Activated CD4-positive, alpha-beta memory T cell treated with anti-CD3 and anti-CD28 coated beads for 36 hours (primary cell): ENCODE measurements around the gene CFAP43. TPM values are rescaled to one million over a fixed set of nuclear protein-coding genes. Genes with fewer than 3 reads are reported as not detected.
"Not testable (repeated sequence)": the region's sequence is repeated elsewhere in the genome, so short reads cannot be mapped to it uniquely, and the experiment has no call there.

Experiments
- CTCF ChIA-PET: fragments of 350-600 bp; sonication (Branson Sonifier 250); formaldehyde crosslinking; loops from one replicate; lab custom pipeline; 2021; ENCODE audit warnings: antibody characterized with exemption, inconsistent platforms; lab: Charles Lee
- POLR2A ChIA-PET: fragments of 350-600 bp; sonication (Branson Sonifier 250); formaldehyde crosslinking; loops from one replicate; lab custom pipeline; 2021; ENCODE audit warnings: antibody characterized with exemption; lab: Charles Lee
- DNase-seq: peaks from one replicate; pipeline ENCODE4 v3.0.0-alpha.2; 2020
- H3K27ac Mint-ChIP-seq: one replicate; pipeline ENCODE4 v1.8.0; 2021; ENCODE audit warnings: mixed read lengths
- H3K27me3 Mint-ChIP-seq: one replicate; pipeline ENCODE4 v1.8.0; 2021; ENCODE audit warnings: mixed read lengths
- H3K36me3 Mint-ChIP-seq: one replicate; pipeline ENCODE4 v1.8.0; 2021; ENCODE audit warnings: mixed read lengths
- H3K4me1 Mint-ChIP-seq: one replicate; pipeline ENCODE4 v1.8.0; 2021; ENCODE audit warnings: low read depth, mixed read lengths
- H3K4me3 Mint-ChIP-seq: one replicate; pipeline ENCODE4 v1.8.0; 2021; ENCODE audit warnings: mild to moderate bottlenecking, mixed read lengths
- H3K9me3 Mint-ChIP-seq: one replicate; pipeline ENCODE4 v1.8.0; 2021; ENCODE audit warnings: mixed read lengths
- intact Hi-C: fragments of 100-400 bp; cut with micrococcal nuclease; formaldehyde crosslinking; loops from one replicate; pipeline ENCODE4 v1.15.1; 2023
- total RNA-seq, 2 experiments: library from RNA; stranded (reverse); gene quantifications; one replicate each; pipeline ENCODE4 v1.2.3, GENCODE V29; 2021

The CFAP43 gene
- total RNA-seq, 2 experiments from 2014 or later = 0.19 to 0.22 TPM

DNA sequence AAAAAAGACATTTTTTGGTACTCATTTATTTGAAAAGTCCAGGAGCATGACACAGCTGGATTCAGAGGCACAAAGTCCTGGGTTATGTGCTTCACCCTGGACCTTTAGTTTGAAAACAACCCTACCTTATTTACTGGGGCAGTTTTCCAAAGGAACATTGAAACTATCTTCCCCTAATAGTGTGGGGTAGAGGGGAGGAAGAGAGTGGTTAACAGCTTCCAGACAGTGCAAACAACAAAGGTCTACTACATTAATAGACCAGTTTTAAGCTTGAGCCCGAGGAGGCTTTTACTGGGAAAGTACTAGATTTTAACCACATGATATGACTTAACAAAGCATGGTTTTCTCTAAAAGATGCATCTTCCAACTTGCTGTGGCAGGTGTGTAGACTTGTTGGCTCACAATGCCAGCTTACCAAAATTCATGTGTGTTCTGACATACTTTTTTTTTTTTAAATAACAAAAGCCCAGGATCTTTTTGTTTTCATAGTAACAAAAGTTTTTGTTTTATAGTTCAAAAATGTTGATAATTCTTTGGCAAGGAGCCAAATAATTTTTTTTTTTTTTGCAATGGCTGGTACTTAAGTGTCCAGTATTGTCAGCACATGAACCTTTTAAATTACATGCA, 24.3 kb upstream of the CFAP43 start:
- Mint-ChIP-seq H3K27me3 (no peaks in the 10 kb centered on the region), H3K4me1 (peaks cover 68% of the 10 kb centered on the region), H3K36me3 (peaks cover 52% of the 10 kb centered on the region), H3K9me3 (no peaks in the 10 kb centered on the region), H3K4me3 (peak overlapping the region; percentile 93), H3K27ac (peak overlapping the region; percentile 93)
- ChIA-PET POLR2A (interaction anchor here (0.6 to 6.6 kb wide), 3 partner anchors 11 to 456 kb away, joined by 5 to 71 read pairs (median 15); partner anchors contain the start of genes GSTO2 and SFR1), CTCF (interaction anchor here (1.0 to 5.8 kb wide), 4 partner anchors 9 to 46 kb away, joined by 3 to 48 read pairs (median 4); no protein-coding TSS in a partner anchor)
- no peak for DNase-seq
- intact Hi-C loops = no loop called here

DNA sequence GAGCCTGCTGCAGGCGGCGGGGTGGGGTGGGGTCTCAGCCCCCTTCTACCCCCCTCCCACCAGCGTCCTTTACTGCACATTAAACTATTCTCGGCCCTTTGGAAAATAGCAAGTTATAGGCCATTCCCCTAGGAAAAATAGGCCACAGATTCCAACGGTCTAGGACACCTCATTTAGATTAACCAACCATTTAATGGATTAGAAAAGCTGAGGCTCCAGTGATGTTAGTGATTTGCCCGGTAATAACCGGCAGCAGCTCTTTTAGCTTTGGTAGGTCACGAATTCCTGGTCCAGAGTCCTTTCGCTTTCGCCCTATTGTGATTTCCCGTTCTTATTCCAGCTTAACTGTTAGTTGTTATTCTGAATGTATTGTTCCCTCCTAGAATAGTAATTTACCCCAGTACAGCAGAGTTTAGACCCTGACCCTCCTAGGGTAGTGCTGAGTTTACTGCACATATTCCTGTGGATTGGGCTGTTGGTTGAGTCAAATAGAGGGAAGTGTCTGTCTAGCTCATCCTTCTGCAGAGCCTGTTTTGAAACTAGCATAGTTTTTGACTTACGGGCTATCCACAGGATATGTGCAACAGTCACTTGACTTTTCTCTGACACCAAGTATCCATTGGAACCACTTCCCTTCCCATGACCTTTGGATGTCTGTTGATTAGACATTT, 23.3 kb upstream of the CFAP43 start:
- H3K4me1 Mint-ChIP-seq = peaks cover 58% of the 10 kb centered on the region
- POLR2A ChIA-PET = interaction anchor here (1.0 to 6.6 kb wide), 6 partner anchors 10 to 166 kb away, joined by 3 to 71 read pairs (median 3); partner anchors contain the start of genes GSTO2 and SFR1
- CTCF ChIA-PET = interaction anchor here (0.6 to 5.8 kb wide), 7 partner anchors 11 to 95 kb away, joined by 3 to 48 read pairs (median 3); no protein-coding TSS in a partner anchor
- H3K27me3 Mint-ChIP-seq = no peaks in the 10 kb centered on the region
- DNase-seq = no peak
- H3K27ac Mint-ChIP-seq = peak overlapping the region; percentile 93
- no peaks in the 10 kb centered on the region for H3K9me3 Mint-ChIP-seq
- peaks cover 42% of the 10 kb centered on the region for H3K36me3 Mint-ChIP-seq
- H3K4me3 Mint-ChIP-seq = peak overlapping the region; percentile 93
- intact Hi-C loops = loop anchor here (1.0 to 2.0 kb wide), 3 partner anchors 8 to 23 kb away; partner anchors contain the start of gene CFAP43

DNA sequence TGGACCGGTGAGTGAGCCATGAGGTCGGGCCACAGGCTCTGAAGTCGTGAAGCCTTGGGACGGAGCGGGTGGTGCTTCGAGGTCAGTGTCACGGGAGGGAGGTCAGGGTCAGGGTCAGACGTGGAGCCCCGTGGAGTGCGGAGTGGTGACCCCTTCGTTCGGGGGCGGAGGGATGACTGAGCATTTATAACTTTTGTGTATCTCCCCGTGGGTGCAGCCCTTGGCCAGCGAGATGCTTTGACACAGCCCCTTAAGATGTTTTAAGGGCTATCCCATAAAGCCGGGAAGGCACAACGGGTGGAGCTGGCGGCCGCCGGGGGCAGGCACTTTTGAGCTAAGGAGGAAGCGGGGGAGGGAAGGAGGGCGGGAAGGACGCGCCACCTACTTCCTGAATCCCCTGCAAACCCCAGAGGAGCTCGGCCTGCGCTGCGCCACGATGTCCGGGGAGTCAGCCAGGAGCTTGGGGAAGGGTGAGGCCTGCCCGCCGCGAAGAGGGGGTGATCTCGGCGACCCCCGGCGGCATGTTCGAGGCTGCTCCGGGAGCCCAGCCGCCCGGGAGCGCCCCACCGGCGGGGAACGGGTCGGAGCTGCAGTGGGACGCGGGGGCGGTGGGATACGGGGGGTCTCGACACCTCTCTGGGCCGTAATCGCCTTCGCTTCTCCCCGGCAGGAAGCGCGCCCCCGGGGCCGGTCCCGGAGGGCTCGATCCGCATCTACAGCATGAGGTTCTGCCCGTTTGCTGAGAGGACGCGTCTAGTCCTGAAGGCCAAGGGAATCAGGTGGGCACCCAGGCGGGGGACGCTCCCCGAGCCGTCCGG, 22.5 kb upstream of the CFAP43 start, which contains the start of gene GSTO1:
GSTO1 (plus strand) TSS at position 400 of the 818 bp plus-strand sequence; CDS start at position 437, 37 bp downstream.
- Mint-ChIP-seq H3K4me1 (peaks cover 50% of the 10 kb centered on the region), H3K27me3 (peaks cover 3% of the 10 kb centered on the region), H3K36me3 (peaks cover 35% of the 10 kb centered on the region), H3K4me3 (peak within 1 kb of the TSS; percentile 93), H3K27ac (peak within 1 kb of the TSS; percentile 93), H3K9me3 (no peaks in the 10 kb centered on the region)
- ChIA-PET CTCF (interaction anchor here (0.9 to 5.8 kb wide), 6 partner anchors 13 to 133 kb away, joined by 3 to 48 read pairs (median 4); partner anchors contain the start of gene SFR1), POLR2A (interaction anchor here (1.0 to 6.6 kb wide), 7 partner anchors 9 to 165 kb away, joined by 3 to 71 read pairs (median 3); partner anchors contain the start of genes CFAP43, GSTO2 and SFR1)
- intact Hi-C loops = loop anchor here (1.0 to 2.0 kb wide), 3 partner anchors 7 to 22 kb away; partner anchors contain the start of gene CFAP43
- DNase-seq = peak; percentile 73

- H3K36me3 Mint-ChIP-seq = peaks cover 26% of the 10 kb centered on the region
- no peak for DNase-seq
- intact Hi-C loops = loop anchor here (2.0 kb wide), 1 partner anchor 21 kb away; the partner anchor contains the start of gene CFAP43
- POLR2A ChIA-PET = interaction anchor here (1.4 to 6.6 kb wide), 3 partner anchors 13 to 164 kb away, joined by 3 to 71 read pairs (median 4); partner anchors contain the start of genes CFAP43 and GSTO2
- H3K4me3 Mint-ChIP-seq = peak overlapping the region; percentile 93
- H3K4me1 Mint-ChIP-seq = peaks cover 41% of the 10 kb centered on the region
- CTCF ChIA-PET = interaction anchor here (0.9 to 5.8 kb wide), 5 partner anchors 13 to 132 kb away, joined by 3 to 48 read pairs (median 5); partner anchors contain the start of gene SFR1
- H3K27me3 Mint-ChIP-seq = peaks cover 4% of the 10 kb centered on the region
- no peaks in the 10 kb centered on the region for H3K9me3 Mint-ChIP-seq
- H3K27ac Mint-ChIP-seq = peak overlapping the region; percentile 93
Observed at GRCh38 chr10:104253606-104254410, 21.6 kb upstream of the CFAP43 start.

DNA sequence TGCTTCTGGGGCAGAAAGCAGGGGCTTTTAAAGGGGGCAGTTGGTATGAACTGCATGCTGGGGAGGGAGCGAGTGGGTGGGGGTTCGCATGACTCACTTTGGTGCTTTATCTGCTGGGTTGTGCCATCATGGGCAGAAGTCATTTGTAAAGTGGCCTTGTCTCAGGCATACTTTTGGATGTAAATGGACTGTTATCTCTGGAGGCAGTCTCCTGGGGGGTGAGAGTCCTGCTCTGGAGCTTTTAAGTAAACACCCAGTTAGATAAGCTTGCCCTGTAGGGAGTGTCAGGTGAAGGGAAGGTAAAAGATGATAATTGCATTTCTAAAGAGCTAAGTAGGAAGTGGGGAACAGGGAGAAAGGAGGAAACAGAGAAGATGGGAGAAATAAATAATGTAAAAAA, 20.9 kb upstream of the CFAP43 start:
- Mint-ChIP-seq H3K4me1 (peaks cover 34% of the 10 kb centered on the region), H3K27me3 (peaks cover 6% of the 10 kb centered on the region), H3K4me3 (no peak overlapping the region), H3K27ac (no peak overlapping the region), H3K9me3 (no peaks in the 10 kb centered on the region), H3K36me3 (peaks cover 20% of the 10 kb centered on the region)
- DNase-seq = peak; percentile 37
- intact Hi-C loops = no loop called here
- ChIA-PET CTCF (interaction anchor here (1.9 to 5.8 kb wide), 2 partner anchors 21 kb away, joined by 4 to 48 read pairs; no protein-coding TSS in a partner anchor), POLR2A (interaction anchor here (6.6 kb wide), 1 partner anchor 14 kb away, joined by 71 read pairs; the partner anchor contains the start of gene GSTO2)

- Mint-ChIP-seq H3K36me3 (peaks cover 16% of the 10 kb centered on the region), H3K4me1 (peaks cover 31% of the 10 kb centered on the region), H3K27me3 (peaks cover 6% of the 10 kb centered on the region), H3K4me3 (no peak overlapping the region), H3K27ac (no peak overlapping the region), H3K9me3 (no peaks in the 10 kb centered on the region)
- intact Hi-C loops = no loop called here
- DNase-seq = no peak
- ChIA-PET CTCF (interaction anchor here (1.9 kb wide), 1 partner anchor 22 kb away, joined by 4 read pairs; no protein-coding TSS in a partner anchor), POLR2A (interaction anchor here (6.6 kb wide), 1 partner anchor 15 kb away, joined by 71 read pairs; the partner anchor contains the start of gene GSTO2)
Observed at GRCh38 chr10:104252368-104252767, 20.2 kb upstream of the CFAP43 start.

DNA sequence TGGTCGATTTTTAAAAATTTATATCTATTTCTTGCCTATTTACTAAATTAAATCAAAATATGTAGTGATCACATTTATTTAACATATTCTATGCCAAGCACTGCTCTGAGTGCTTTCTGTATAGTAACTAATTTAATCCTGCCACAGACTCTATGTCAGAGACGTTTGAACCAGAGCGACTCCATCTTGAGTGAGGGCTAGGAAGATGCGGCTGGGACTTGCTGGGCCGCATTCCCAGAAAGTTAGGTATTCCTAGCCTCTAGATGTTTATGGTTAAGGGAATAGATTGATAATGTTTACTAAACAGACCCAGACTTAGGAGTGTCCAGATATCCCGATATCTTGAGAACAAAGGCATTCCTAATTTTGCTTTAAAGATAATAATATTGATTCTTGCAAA, 19.3 kb upstream of the CFAP43 start:
- Mint-ChIP-seq H3K27me3 (peaks cover 6% of the 10 kb centered on the region), H3K9me3 (peaks cover 3% of the 10 kb centered on the region), H3K36me3 (peaks cover 10% of the 10 kb centered on the region), H3K4me3 (no peak overlapping the region), H3K4me1 (peaks cover 32% of the 10 kb centered on the region), H3K27ac (no peak overlapping the region)
- POLR2A ChIA-PET = no interaction called here
- DNase-seq = no peak
- CTCF ChIA-PET = interaction anchor here (1.9 kb wide), 1 partner anchor 23 kb away, joined by 4 read pairs; no protein-coding TSS in a partner anchor
- intact Hi-C loops = no loop called here

DNA sequence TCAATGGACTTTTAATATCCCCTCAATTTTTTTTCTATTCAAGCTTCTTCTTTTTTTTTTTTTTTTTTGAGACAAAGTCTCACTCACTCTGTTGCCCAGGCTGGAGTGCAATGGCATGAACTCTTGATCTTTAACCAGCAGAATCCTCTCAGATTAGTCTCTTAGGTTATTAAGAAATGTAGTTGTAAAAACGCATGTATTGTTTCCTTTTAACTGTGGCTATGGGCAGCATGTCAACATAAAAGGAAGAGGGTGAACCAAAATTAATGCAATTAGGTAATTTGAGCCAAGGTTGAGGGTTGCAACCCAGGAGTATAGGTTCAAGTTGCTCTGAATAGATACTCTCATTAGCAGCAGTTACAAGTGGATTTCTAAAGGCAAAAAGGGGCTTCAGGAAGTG, 18.2 kb upstream of the CFAP43 start:
- no peak for DNase-seq
- Mint-ChIP-seq H3K4me1 (peaks cover 25% of the 10 kb centered on the region), H3K9me3 (peaks cover 3% of the 10 kb centered on the region), H3K27me3 (peaks cover 6% of the 10 kb centered on the region), H3K36me3 (peaks cover 2% of the 10 kb centered on the region), H3K4me3 (no peak overlapping the region), H3K27ac (no peak overlapping the region)
- ChIA-PET CTCF (no interaction called here), POLR2A (no interaction called here)
- intact Hi-C loops = no loop called here

DNA sequence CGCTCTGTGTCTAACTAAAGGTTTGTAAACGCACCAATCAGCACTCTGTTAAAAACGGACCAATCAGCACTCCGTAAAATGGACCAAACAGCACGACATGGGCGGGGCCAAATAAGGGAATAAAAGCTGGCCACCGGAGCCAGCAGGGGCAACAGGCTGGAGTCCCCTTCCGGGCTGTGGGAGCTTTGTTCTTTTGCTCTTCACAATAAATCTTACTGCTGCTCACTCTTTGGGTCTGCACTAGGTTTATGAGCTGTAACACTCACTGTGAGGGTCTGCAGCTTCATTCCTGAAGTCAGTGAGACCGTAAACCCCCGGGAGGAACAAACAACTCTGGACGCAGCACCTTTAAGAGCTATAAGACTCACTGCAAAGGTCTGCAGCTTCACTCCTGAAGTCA, 16.8 kb upstream of the CFAP43 start:
- H3K9me3 Mint-ChIP-seq, H3K27me3 Mint-ChIP-seq, POLR2A ChIA-PET, H3K4me3 Mint-ChIP-seq, H3K36me3 Mint-ChIP-seq, DNase-seq, intact Hi-C loops, H3K27ac Mint-ChIP-seq: not testable (repeated sequence)
- CTCF ChIA-PET = interaction anchor here (2.5 kb wide), 1 partner anchor 9 kb away, joined by 7 read pairs; no protein-coding TSS in a partner anchor
- H3K4me1 Mint-ChIP-seq = peaks cover 19% of the 10 kb centered on the region

- peaks cover 11% of the 10 kb centered on the region for H3K4me1 Mint-ChIP-seq
- peak overlapping the region; percentile 73 for H3K27ac Mint-ChIP-seq
- no peaks in the 10 kb centered on the region for H3K36me3 Mint-ChIP-seq
- peaks cover 3% of the 10 kb centered on the region for H3K9me3 Mint-ChIP-seq
- intact Hi-C loops = loop anchor here (1.0 kb wide), 1 partner anchor 8 kb away; no protein-coding TSS in a partner anchor
- H3K4me3 Mint-ChIP-seq = no peak overlapping the region
- H3K27me3 Mint-ChIP-seq = peaks cover 6% of the 10 kb centered on the region
- DNase-seq = no peak
- POLR2A ChIA-PET = interaction anchor here (1.0 kb wide), 1 partner anchor 20 kb away, joined by 4 read pairs; no protein-coding TSS in a partner anchor
- CTCF ChIA-PET = interaction anchor here (1.2 to 2.5 kb wide), 2 partner anchors 9 to 11 kb away, joined by 3 to 7 read pairs; no protein-coding TSS in a partner anchor
Observed at GRCh38 chr10:104247513-104248146, 15.5 kb upstream of the CFAP43 start.
